Measurements from ENCODE around the gene SNX8.

The SNX8 gene

GRCh38 chr7:2257651-2258050 is 56.6 kb downstream of the SNX8 start:
- Histone ChIP-seq H4K20me1 (ENCODE audit: control insufficient read depth, insufficient read depth, low read depth, low read length) (peaks cover 4% of the 10 kb centered on the region; the same call in 1 of the 2 replicates), H3F3A (ENCODE audit: control insufficient read depth, insufficient read depth) (no peaks in the 10 kb centered on the region; the same call in 1 of the 2 replicates), H3K4me3 (ENCODE audit: low read length) (no peak overlapping the region), H3K79me2 (ENCODE audit: control insufficient read depth, low read length) (no peaks in the 10 kb centered on the region), H3K36me3 (ENCODE audit: control insufficient read depth, low read length) (peaks cover 33% of the 10 kb centered on the region), H3K27ac (ENCODE audit: low read depth, low read length) (no peak overlapping the region), H3K9me3 (ENCODE audit: control insufficient read depth, insufficient read depth, low read length) (no peaks in the 10 kb centered on the region), H3K9me2 (replicated peaks; ENCODE audit: control insufficient read depth, low read length) (no peaks in the 10 kb centered on the region), H3K27me3 (ENCODE audit: control insufficient read depth, low read length) (no peaks in the 10 kb centered on the region), H3K4me1 (ENCODE audit: control insufficient read depth, low read length) (peaks cover 45% of the 10 kb centered on the region), H3K4me2 (ENCODE audit: low read length) (no peak overlapping the region)
- no peak for TF ChIP-seq EZH2phosphoT487 (IDR thresholded peaks at IDR 0.05; ENCODE audit: borderline replicate concordance, low read length)
- no peak for TF ChIP-seq CTCF (IDR thresholded peaks at IDR 0.05; ENCODE audit: low read depth, low read length, poor library complexity, severe bottlenecking)

GRCh38 chr7:2257046-2257551 is 57.1 kb downstream of the SNX8 start:
- Histone ChIP-seq H3K36me3 (ENCODE audit: control insufficient read depth, low read length) (peaks cover 30% of the 10 kb centered on the region), H3K4me1 (ENCODE audit: control insufficient read depth, low read length) (peaks cover 40% of the 10 kb centered on the region), H4K20me1 (ENCODE audit: control insufficient read depth, insufficient read depth, low read depth, low read length) (peaks cover 4% of the 10 kb centered on the region; the same call in 1 of the 2 replicates), H3K4me2 (ENCODE audit: low read length) (no peak overlapping the region), H3K27ac (ENCODE audit: low read depth, low read length) (no peak overlapping the region), H3K79me2 (ENCODE audit: control insufficient read depth, low read length) (no peaks in the 10 kb centered on the region), H3K9me3 (ENCODE audit: control insufficient read depth, insufficient read depth, low read length) (no peaks in the 10 kb centered on the region), H3K27me3 (ENCODE audit: control insufficient read depth, low read length) (no peaks in the 10 kb centered on the region), H3K4me3 (ENCODE audit: low read length) (no peak overlapping the region), H3K9me2 (replicated peaks; ENCODE audit: control insufficient read depth, low read length) (no peaks in the 10 kb centered on the region), H3F3A (ENCODE audit: control insufficient read depth, insufficient read depth) (no peaks in the 10 kb centered on the region; the same call in 1 of the 2 replicates)
- no peak for TF ChIP-seq EZH2phosphoT487 (IDR thresholded peaks at IDR 0.05; ENCODE audit: borderline replicate concordance, low read length)
- TF ChIP-seq CTCF (IDR thresholded peaks at IDR 0.05; ENCODE audit: low read depth, low read length, poor library complexity, severe bottlenecking) = no peak

- no peak overlapping the region for H3K4me2 ChIP-seq (ENCODE audit: low read length)
Measured at GRCh38 chr7:2256306-2257045, 57.8 kb downstream of the SNX8 start.

More at GRCh38 chr7:2256306-2257045, 57.8 kb downstream of the SNX8 start:
- H3K27ac ChIP-seq (ENCODE audit: low read depth, low read length) = no peak overlapping the region
- H3K9me3 ChIP-seq (ENCODE audit: control insufficient read depth, insufficient read depth, low read length) = no peaks in the 10 kb centered on the region
- no peaks in the 10 kb centered on the region for H3K79me2 ChIP-seq (ENCODE audit: control insufficient read depth, low read length)
- H3K9me2 ChIP-seq (replicated peaks; ENCODE audit: control insufficient read depth, low read length) = no peaks in the 10 kb centered on the region
- peaks cover 4% of the 10 kb centered on the region; the same call in 1 of the 2 replicates for H4K20me1 ChIP-seq (ENCODE audit: control insufficient read depth, insufficient read depth, low read depth, low read length)
- H3K27me3 ChIP-seq (ENCODE audit: control insufficient read depth, low read length) = no peaks in the 10 kb centered on the region
- peaks cover 36% of the 10 kb centered on the region for H3K36me3 ChIP-seq (ENCODE audit: control insufficient read depth, low read length)
- no peak overlapping the region for H3K4me3 ChIP-seq (ENCODE audit: low read length)
- TF ChIP-seq EZH2phosphoT487 (IDR thresholded peaks at IDR 0.05; ENCODE audit: borderline replicate concordance, low read length) = no peak
- TF ChIP-seq CTCF (IDR thresholded peaks at IDR 0.05; ENCODE audit: low read depth, low read length, poor library complexity, severe bottlenecking) = no peak
- peaks cover 33% of the 10 kb centered on the region for H3K4me1 ChIP-seq (ENCODE audit: control insufficient read depth, low read length)
- no peaks in the 10 kb centered on the region for H3F3A ChIP-seq (ENCODE audit: control insufficient read depth, insufficient read depth)
